Articular chondrocyte of knee joint (primary cell): ENCODE data around the gene RAB8A. TPM values are rescaled to one million over a fixed set of nuclear protein-coding genes. Genes with fewer than 3 reads are reported as not detected.

Source experiments
- total RNA-seq: library from RNA; depleted of rRNA; stranded (reverse); fragments of >200 nt; gene quantifications from 2 replicates; pipeline ENCODE4 v1.2.3, GENCODE V29; 2012

Gene RAB8A
- 79.1 and 92.8 TPM in 2 replicates for total RNA-seq

DNA sequence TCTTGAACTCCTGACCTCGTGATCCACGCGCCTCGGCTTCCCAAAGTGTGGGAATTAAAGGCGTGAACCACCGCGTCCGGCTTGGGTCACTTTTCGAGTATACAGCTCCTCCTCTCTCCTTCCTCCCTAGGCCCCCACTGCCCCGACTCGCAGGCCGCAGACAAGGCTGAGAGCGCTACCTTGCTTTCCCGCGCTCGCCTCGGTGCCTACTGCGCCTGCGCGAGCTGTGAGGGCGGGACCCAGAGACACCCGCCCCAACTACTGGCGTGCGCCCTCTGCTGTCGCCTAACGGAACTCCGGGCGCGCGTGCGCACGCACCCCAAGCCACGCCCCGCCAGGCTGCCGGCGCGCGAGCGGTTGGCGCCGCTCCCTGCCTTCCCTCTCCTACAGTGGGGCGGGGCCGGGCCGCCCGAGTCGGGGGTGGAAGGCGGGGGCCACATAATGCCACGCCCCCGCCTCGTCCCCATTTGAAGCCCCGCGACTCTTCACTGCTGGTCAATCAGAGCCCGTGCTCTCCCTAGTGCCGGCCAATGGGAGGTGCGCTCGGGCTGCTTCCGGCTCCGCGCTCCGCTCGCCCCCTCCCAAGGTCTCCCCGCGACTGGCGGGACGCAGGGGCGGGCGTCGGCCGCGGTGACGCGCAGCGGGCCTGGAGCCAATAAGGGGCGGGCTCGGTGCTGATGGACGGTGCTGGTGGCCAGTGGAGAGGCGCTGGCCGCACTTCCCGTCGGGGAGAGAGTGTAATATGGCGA is at the start of gene RAB8A:
RAB8A (plus strand) TSS at position 730 of the 749 bp plus-strand sequence; CDS start at position 743, 13 bp downstream.

DNA sequence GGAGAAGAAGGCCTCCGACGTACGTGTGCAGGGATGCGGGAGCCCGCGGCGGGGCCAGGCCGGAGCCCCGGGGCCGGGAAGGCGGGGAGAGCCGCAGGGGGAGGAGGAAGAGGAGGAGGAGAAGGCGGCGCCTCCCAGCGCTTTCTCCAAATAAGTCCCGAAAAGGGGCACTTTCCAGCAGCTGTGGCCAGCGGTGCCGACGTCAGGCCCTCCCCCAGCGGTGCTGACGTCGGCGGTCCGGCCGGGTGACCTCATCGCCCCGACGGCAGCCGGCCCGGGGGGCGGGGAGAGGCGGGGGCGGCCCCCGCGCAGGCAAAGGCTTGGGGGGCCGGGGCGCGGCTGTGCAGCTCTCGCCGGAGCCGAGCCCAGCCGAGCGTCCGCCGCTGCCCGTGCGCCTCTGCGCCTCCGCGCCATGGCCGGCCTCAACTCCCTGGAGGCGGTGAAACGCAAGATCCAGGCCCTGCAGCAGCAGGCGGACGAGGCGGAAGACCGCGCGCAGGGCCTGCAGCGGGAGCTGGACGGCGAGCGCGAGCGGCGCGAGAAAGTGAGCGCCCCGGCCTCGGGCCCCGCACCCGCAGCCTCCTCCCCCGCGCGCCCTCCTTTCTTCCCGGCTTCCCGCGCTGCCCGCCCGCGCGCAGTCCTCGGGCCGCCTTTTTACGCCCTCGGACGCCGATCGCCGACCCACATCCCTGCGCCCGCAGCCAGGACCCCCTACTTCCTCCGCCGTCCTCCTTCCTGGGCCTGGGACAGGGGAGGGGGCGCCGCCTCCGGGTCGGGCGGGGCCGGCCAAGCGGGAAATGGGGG is 35.3 kb upstream of the RAB8A start, which contains the start of gene TPM4:
TPM4 (plus strand) TSS at position 342 of the 804 bp plus-strand sequence; CDS start at position 413, 71 bp downstream.

DNA sequence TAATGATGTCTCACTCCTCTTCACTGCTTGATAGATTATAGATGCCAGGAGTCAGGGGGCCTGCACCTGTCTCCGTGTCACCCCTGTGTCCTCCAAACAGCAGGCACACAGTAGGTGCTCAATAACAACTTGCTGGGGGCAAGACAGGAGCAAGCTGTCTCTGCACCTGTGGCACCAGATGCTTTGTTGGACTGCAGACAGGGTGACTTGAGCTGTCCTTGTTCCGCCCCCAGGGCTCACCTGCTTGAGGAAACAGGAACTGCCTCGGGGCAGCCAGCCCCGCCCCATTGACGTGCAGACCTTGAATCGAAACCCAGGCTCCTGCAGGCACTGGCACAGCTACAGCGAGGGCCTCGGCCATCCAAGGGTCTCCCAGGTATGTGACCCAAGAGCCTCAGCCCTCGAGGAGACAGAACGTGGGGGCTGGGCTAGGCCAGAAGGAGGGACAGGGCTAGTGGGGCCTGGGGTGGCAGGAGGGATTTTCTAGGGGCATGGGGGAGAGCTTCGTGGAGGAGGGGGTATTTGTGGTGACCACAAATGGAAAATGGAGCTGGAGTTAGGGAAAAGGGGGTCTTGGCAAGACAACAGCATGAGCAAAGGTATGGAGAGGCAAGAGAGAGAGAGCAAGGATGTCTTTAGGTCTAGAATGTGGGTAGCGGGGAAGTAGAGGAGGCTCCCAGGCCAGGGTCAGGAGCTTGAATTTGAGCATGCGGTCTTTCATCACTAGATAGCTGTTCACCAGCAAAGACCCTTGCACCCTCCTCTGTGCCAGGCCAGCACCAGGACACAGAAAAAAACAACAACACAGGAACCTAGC is 31.9 kb downstream of the RAB8A start, which contains the start of gene HSH2D:
HSH2D (plus strand) TSS at position 287 of the 817 bp plus-strand sequence. CDS start 5,066 bp downstream, outside the sequence.

Other genes starting within 250 kb of the RAB8A start
- not detected in 2 replicates for gene CYP4F2, start 213.8 kb upstream of the RAB8A start, total RNA-seq
- gene CYP4F11, start 177.4 kb upstream of the RAB8A start, total RNA-seq: under 0.01 and 0.13 TPM in 2 replicates
- not detected in 2 replicates for gene OR10H4, start 162.9 kb upstream of the RAB8A start, total RNA-seq
- 1,189 and 1,287 TPM in 2 replicates for gene TPM4, start 35.4 kb upstream of the RAB8A start, total RNA-seq
- not detected in 2 replicates for gene HSH2D, start 31.8 kb downstream of the RAB8A start, total RNA-seq
- gene CIB3, start 61.6 kb downstream of the RAB8A start, total RNA-seq: not detected in 2 replicates
- 114 and 117 TPM in 2 replicates for gene FAM32A, start 73.5 kb downstream of the RAB8A start, total RNA-seq
- gene AP1M1, start 86.0 kb downstream of the RAB8A start, total RNA-seq: 71.8 and 75.0 TPM in 2 replicates
- gene KLF2, start 212.9 kb downstream of the RAB8A start, total RNA-seq: 12.5 and 20.1 TPM in 2 replicates